Adrenal gland (tissue), 12 donors: ENCODE data around the gene XPR1. TPM values are rescaled to one million over a fixed set of nuclear protein-coding genes. Genes with fewer than 3 reads are reported as not detected.

Experiments used
- DNase-seq, 7 donors: peaks; one replicate each; pipeline ENCODE4 v3.0.0-alpha.2; 2019 to 2020
- H3K27ac ChIP-seq, 5 donors: fragments of 200-600 bp; sonication (generic) in 4 of 5; 1 replicate in 3 of 5; 2 replicates in 2 of 5; pipeline versions ENCODE4 v1.5.1 to v1.8.0; 2016 to 2020; ENCODE audit warnings: mild to moderate bottlenecking in 1 of 5
- H3K27me3 ChIP-seq: fragments of 200-600 bp; 2 replicates; pipeline ENCODE4 v1.8.0; 2021
- H3K36me3 ChIP-seq, 2 donors: fragments of 200-600 bp; replicated peaks in 1 of 2; 1 replicate in 1 of 2; 2 replicates in 1 of 2; pipeline versions ENCODE4 v1.5.1 to v1.8.0; 2018 to 2022
- H3K4me1 ChIP-seq, 2 donors: fragments of 200-600 bp; replicated peaks in 1 of 2; 1 replicate in 1 of 2; 2 replicates in 1 of 2; pipeline versions ENCODE4 v1.5.1 to v1.8.0; 2018 to 2021
- H3K4me3 ChIP-seq, 4 donors: fragments of 200-600 bp; sonication (generic) in 3 of 4; one replicate each; pipeline ENCODE4 v1.5.1; 2016 to 2018
- H3K9me3 ChIP-seq, 3 donors: fragments of 200-600 bp; sonication (generic) in 1 of 3; replicated peaks in 1 of 3; 1 replicate in 2 of 3; 2 replicates in 1 of 3; pipeline versions ENCODE4 v1.5.1 to v1.8.0; 2016 to 2021
- CTCF ChIP-seq, 6 experiments: fragments of 450-650 bp in 4 of 6; fragments of 200-600 bp in 2 of 6; sonication (generic) in 1 of 6; IDR thresholded peaks; 1 replicate in 5 of 6; 2 replicates in 1 of 6; pipeline versions ENCODE4 v1.5.1 to v1.8.0; 2016 to 2021; ENCODE audit warnings: antibody characterized with exemption in 6 of 6, mild to moderate bottlenecking in 2 of 6, moderate library complexity in 1 of 6
- POLR2A ChIP-seq, 2 donors: fragments of 450-650 bp; IDR thresholded peaks; one replicate each; pipeline ENCODE4 v1.6.1; 2017; ENCODE audit warnings: antibody characterized with exemption in 2 of 2, mild to moderate bottlenecking in 2 of 2, moderate library complexity in 1 of 2
- WGBS, 4 donors: extraction: QIAGEN DNeasy Blood & Tissue Kit in 2 of 4; methylation state at CpG; one replicate each; pipeline versions ENCODE4 v1.1.5 to v1.1.7; 2013 to 2017; 5-methylcytosine and 5-hydroxymethylcytosine counted together
- intact Hi-C, 2 donors: fragments of 100-400 bp; cut with DNase I; formaldehyde crosslinking; loops; one replicate each; pipeline versions ENCODE4 v1.14.1 to v1.15.0; 2022 to 2023
- polyA plus RNA-seq, 3 donors: library from polyadenylated mRNA; stranded (reverse); fragments of 200-250 nt in 2 of 3; fragments of 350-450 nt in 1 of 3; fragmentation: Illumina TruSeq in 1 of 3; extraction: RNeasy Lipid Tissue Mini Kit (QIAGEN cat#74804) in 1 of 3; gene quantifications; one replicate each; pipeline ENCODE4 v1.2.3, GENCODE V29; 2013 to 2014
- total RNA-seq, 9 donors: library from RNA; depleted of rRNA in 4 of 9; stranded (reverse); fragments of >200 nt in 4 of 9; fragments of 120-200 nt in 1 of 9; fragmentation: NEBNext Ultra II Directional in 1 of 9; extraction: Animal tissue kit (Norgen Biotek cat#: 25700) in 1 of 9; gene quantifications; one replicate each; pipeline versions ENCODE4 v1.1.0 to v1.2.4, GENCODE V29; 2013 to 2023
- donor health status: healthy with polysubstance abuse.
- donor health status: Bipolar disorder and iron deficiency.
- donor health status: DM: yes; HTN: yes; CAD: no.
- donor health status: DM: no; HTN: no; CAD: no.
- donor health status: DM: no; HTN: no; CAD: no.
- donor health status: DM: yes; HTN: yes; CAD: no.

The XPR1 gene
- total and polyA plus RNA-seq, 12 donors: 4.8 to 53.0 (median 24.1) TPM

- intact Hi-C loops: no loop called here
- H3K4me1 ChIP-seq: no peaks in the 10 kb centered on the region
- no peak overlapping the region for H3K27ac ChIP-seq
- DNase-seq: no peak
- H3K4me3 ChIP-seq: no peak overlapping the region
- TF ChIP-seq CTCF (IDR thresholded peaks at IDR 0.05): no peak
- H3K9me3 ChIP-seq: no peaks in the 10 kb centered on the region
- peaks cover 0 to 6% of the 10 kb centered on the region in 2 donors for H3K36me3 ChIP-seq
- H3K27me3 ChIP-seq: no peaks in the 10 kb centered on the region
- 83 to 92% (median 86%) methylated on average over 1 of the region's 1 CpG for WGBS, 4 donors
These were observed 257.0 kb downstream of the XPR1 start for GRCh38 chr1:180888870-180889269.

GRCh38 chr1:180889325-180889724, 257.5 kb downstream of the XPR1 start:
- Histone ChIP-seq H3K4me3 (no peak overlapping the region), H3K36me3 (peaks cover 0 to 6% of the 10 kb centered on the region in 2 donors), H3K4me1 (no peaks in the 10 kb centered on the region), H3K27ac (no peak overlapping the region), H3K27me3 (no peaks in the 10 kb centered on the region), H3K9me3 (no peaks in the 10 kb centered on the region)
- TF ChIP-seq POLR2A (IDR thresholded peaks at IDR 0.05) (no peak), CTCF (IDR thresholded peaks at IDR 0.05) (no peak)
- WGBS, 4 donors: 81 to 88% (median 86%) methylated on average over 2 of the region's 2 CpGs
- intact Hi-C loops: no loop called here
- no peak for DNase-seq

- no peak overlapping the region for H3K4me3 ChIP-seq
- no peak overlapping the region for H3K27ac ChIP-seq
- no peaks in the 10 kb centered on the region for H3K9me3 ChIP-seq
- H3K4me1 ChIP-seq: no peaks in the 10 kb centered on the region
- TF ChIP-seq POLR2A (IDR thresholded peaks at IDR 0.05): no peak
- no peak for TF ChIP-seq CTCF (IDR thresholded peaks at IDR 0.05)
- H3K36me3 ChIP-seq: no peaks in the 10 kb centered on the region
- 91 to 94% (median 93%) methylated on average over 5 of the region's 5 CpGs for WGBS, 4 donors
- no peak for DNase-seq
- no peaks in the 10 kb centered on the region for H3K27me3 ChIP-seq
- intact Hi-C loops: loop anchor here in 1 of 2 donors (10.0 kb wide), 1 partner anchor 273 kb away; no protein-coding TSS in a partner anchor
These were observed 260.4 kb downstream of the XPR1 start for GRCh38 chr1:180892272-180892671.

GRCh38 chr1:180892675-180893074, 260.9 kb downstream of the XPR1 start:
- H3K4me3 ChIP-seq: no peak overlapping the region
- intact Hi-C loops: loop anchor here in 1 of 2 donors (10.0 kb wide), 1 partner anchor 272 kb away; no protein-coding TSS in a partner anchor
- 79 to 92% (median 91%) methylated on average over 2 of the region's 2 CpGs for WGBS, 4 donors
- H3K4me1 ChIP-seq: no peaks in the 10 kb centered on the region
- H3K9me3 ChIP-seq: no peaks in the 10 kb centered on the region
- H3K36me3 ChIP-seq: no peaks in the 10 kb centered on the region
- H3K27ac ChIP-seq: no peak overlapping the region
- no peak for DNase-seq
- no peaks in the 10 kb centered on the region for H3K27me3 ChIP-seq
- TF ChIP-seq CTCF (IDR thresholded peaks at IDR 0.05) (no peak), POLR2A (IDR thresholded peaks at IDR 0.05) (no peak)
